A172 (cell line): ENCODE measurements around the gene SMCO2. TPM values are rescaled to one million over a fixed set of nuclear protein-coding genes. Genes with fewer than 3 reads are reported as not detected.

Experiments used
- DNase-seq: peaks from one replicate; pipeline ENCODE4 v3.0.0-alpha.2; 2015; ENCODE audit warnings: low spot score
- total RNA-seq: library from RNA; depleted of rRNA; stranded (reverse); fragments of >200 nt; shearing (Covaris generic); gene quantifications from 2 replicates; pipeline ENCODE4 v1.2.3, GENCODE V29; 2014; rRNA removed

The SMCO2 gene
- total RNA-seq, 1 experiment from 2014 or later, result not detected

DNA sequence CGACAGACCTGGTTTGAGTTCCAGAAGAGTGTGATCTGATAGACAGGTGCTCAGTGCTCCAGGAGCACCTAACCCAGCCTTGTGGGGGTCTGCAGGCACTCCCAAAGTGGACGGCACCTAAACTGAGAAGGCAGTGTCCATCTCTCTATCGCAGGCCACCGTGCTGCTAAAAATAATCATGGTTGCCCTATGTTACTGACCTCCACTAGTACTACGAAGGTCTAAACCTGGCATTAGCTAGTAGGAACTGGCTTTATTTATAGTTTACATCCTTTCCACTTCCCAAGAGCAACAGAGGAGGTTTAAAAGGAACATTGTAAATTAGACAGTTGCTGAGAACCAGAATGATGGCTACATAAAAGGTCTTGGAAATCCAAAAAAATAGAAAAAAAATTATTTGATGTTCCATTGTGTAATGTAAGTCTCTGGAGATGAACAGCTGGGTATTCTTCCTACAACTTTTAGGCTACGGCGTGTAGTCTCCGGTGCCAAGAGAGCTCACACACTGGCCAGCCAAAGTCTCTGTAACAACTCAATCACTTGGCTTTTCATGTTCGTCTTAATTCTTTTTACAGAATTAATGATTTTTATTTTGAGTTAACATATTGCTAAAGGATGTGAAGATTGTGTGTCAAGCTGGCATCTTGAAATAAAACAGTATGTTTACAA lies 104.8 kb downstream of the SMCO2 start:
- no peak for DNase-seq

Other genes with a start within 250 kb of the SMCO2 start
- 30.7 and 34.8 TPM in 2 replicates for gene STK38L, start 202.4 kb upstream of the SMCO2 start, total RNA-seq
- gene BMAL2, start 113.9 kb upstream of the SMCO2 start, total RNA-seq, result 37.2 and 50.3 TPM in 2 replicates
- gene PPFIBP1, start 77.5 kb downstream of the SMCO2 start, total RNA-seq, result 43.2 and 82.3 TPM in 2 replicates
- gene REP15, start 249.7 kb downstream of the SMCO2 start, total RNA-seq, result 0.55 and 1.2 TPM in 2 replicates